Sigmoid colon (tissue), 4 donors: Measurements from ENCODE around the gene ADARB2.

ENCODE experiments used
- POLR2A ChIP-seq, 2 donors: fragments of 450-650 bp; IDR thresholded peaks; one replicate each; pipeline ENCODE4 v1.6.1; 2016; ENCODE audit warnings: antibody characterized with exemption in 2 of 2, mild to moderate bottlenecking in 2 of 2, moderate library complexity in 2 of 2
- POLR2AphosphoS5 ChIP-seq, 4 donors: sonication (generic); formaldehyde crosslinking; IDR thresholded peaks; one replicate each; pipeline ENCODE4 v1.6.1; 2017; ENCODE audit warnings: antibody characterized with exemption in 4 of 4
- TF ChIP-seq, protein P1 (sequence below), 4 experiments: fragments of 450-650 bp in 3 of 4; fragments of 200-600 bp in 1 of 4; IDR thresholded peaks; one replicate each; pipeline ENCODE4 v1.5.1; 2016 to 2019; ENCODE audit warnings: antibody characterized with exemption in 4 of 4, mild to moderate bottlenecking in 3 of 4, moderate library complexity in 2 of 4

GRCh38 chr10:1766049-1766448 lies 28.7 kb upstream of the ADARB2 start:
- TF ChIP-seq POLR2A (IDR thresholded peaks at IDR 0.05) (no peak), POLR2AphosphoS5 (IDR thresholded peaks at IDR 0.05) (no peak)
- TF ChIP-seq, protein P1, sequence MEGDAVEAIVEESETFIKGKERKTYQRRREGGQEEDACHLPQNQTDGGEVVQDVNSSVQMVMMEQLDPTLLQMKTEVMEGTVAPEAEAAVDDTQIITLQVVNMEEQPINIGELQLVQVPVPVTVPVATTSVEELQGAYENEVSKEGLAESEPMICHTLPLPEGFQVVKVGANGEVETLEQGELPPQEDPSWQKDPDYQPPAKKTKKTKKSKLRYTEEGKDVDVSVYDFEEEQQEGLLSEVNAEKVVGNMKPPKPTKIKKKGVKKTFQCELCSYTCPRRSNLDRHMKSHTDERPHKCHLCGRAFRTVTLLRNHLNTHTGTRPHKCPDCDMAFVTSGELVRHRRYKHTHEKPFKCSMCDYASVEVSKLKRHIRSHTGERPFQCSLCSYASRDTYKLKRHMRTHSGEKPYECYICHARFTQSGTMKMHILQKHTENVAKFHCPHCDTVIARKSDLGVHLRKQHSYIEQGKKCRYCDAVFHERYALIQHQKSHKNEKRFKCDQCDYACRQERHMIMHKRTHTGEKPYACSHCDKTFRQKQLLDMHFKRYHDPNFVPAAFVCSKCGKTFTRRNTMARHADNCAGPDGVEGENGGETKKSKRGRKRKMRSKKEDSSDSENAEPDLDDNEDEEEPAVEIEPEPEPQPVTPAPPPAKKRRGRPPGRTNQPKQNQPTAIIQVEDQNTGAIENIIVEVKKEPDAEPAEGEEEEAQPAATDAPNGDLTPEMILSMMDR (IDR thresholded peaks at IDR 0.05): no peak
